Right lobe of liver (tissue), 6 donors: ENCODE measurements around the gene MSX1. TPM values are rescaled to one million over a fixed set of nuclear protein-coding genes. Genes with fewer than 3 reads are reported as not detected.

Experiments
- ATAC-seq, 4 donors: fragments of 200-7000 bp; cut with Tn5 transposase; one replicate each; pipeline ENCODE4 v1.9.1; 2020; ENCODE audit warnings: mild to moderate bottlenecking in 4 of 4, moderate library complexity in 4 of 4
- DNase-seq, 3 donors: peaks; one replicate each; pipeline ENCODE4 v3.0.0-alpha.2; 2020
- H3K27ac ChIP-seq, 3 donors: fragments of 200-600 bp; one replicate each; pipeline ENCODE4 v1.8.0; 2022
- H3K27me3 ChIP-seq, 2 donors: fragments of 200-600 bp; one replicate each; pipeline ENCODE4 v1.8.0; 2022
- H3K36me3 ChIP-seq, 4 donors: fragments of 200-600 bp; sonication (generic) in 1 of 4; one replicate each; pipeline versions ENCODE4 v1.5.1 to v1.8.0; 2017 to 2022; ENCODE audit warnings: control low read depth in 1 of 4
- H3K4me1 ChIP-seq, 4 donors: fragments of 200-600 bp; sonication (generic) in 1 of 4; one replicate each; pipeline versions ENCODE4 v1.5.1 to v1.8.0; 2017 to 2022; ENCODE audit warnings: control low read depth in 1 of 4
- H3K4me3 ChIP-seq, 3 donors: fragments of 200-600 bp; one replicate each; pipeline ENCODE4 v1.8.0; 2022
- H3K9me3 ChIP-seq, 4 donors: fragments of 200-600 bp; sonication (generic) in 1 of 4; one replicate each; pipeline versions ENCODE4 v1.5.1 to v1.8.0; 2017 to 2022; ENCODE audit warnings: control low read depth in 1 of 4
- CTCF ChIP-seq, 4 donors: fragments of 200-600 bp in 3 of 4; fragments of 450-650 bp in 1 of 4; IDR thresholded peaks; one replicate each; pipeline versions ENCODE4 v1.5.1 to v1.8.0; 2016 to 2022; ENCODE audit warnings: antibody characterized with exemption in 4 of 4, mild to moderate bottlenecking in 2 of 4
- POLR2A ChIP-seq: fragments of 450-650 bp; IDR thresholded peaks from one replicate; pipeline ENCODE4 v1.6.1; 2017; ENCODE audit warnings: antibody characterized with exemption, mild to moderate bottlenecking
- WGBS: methylation state at CpG from one replicate; pipeline ENCODE4 v1.1.6; 2018; ENCODE audit warnings: low coverage, low lambda C conversion rate; ENCODE audit not compliant: insufficient coverage; ENCODE audit errors: missing lambda C conversion rate; 5-methylcytosine and 5-hydroxymethylcytosine counted together
- intact Hi-C, 2 donors: fragments of 100-400 bp; cut with DNase I; formaldehyde crosslinking; loops; one replicate each; pipeline versions ENCODE4 v1.11.2 to v1.14.1; 2022
- total RNA-seq, 6 experiments: library from RNA; depleted of rRNA in 2 of 6; stranded (reverse); fragments of >200 nt in 2 of 6; fragmentation: NEBNext Ultra II Directional in 3 of 6; extraction: Animal tissue kit (Norgen Biotek cat#: 25700) in 3 of 6; gene quantifications; one replicate each; pipeline versions ENCODE4 v1.1.0 to v1.2.4, GENCODE V29; 2016 to 2023
- donor health status: DM: no; HTN: yes; CAD: no.
- donor health status: DM: no; HTN: no; CAD: no.
- donor health status: DM: no; HTN: no; CAD: no.
- donor health status: DM: no; HTN: yes; CAD: no.
- donor health status: DM: no; HTN: yes; CAD: no.

MSX1 gene
- total RNA-seq, 6 experiments from 2014 or later, result 0.15 to 0.62 (median 0.31) TPM

GRCh38 chr4:4887426-4887825, 28.0 kb downstream of the MSX1 start:
- Histone ChIP-seq H3K27me3 (no peaks in the 10 kb centered on the region), H3K4me3 (no peak overlapping the region), H3K4me1 (no peaks in the 10 kb centered on the region), H3K27ac (no peak overlapping the region), H3K9me3 (no peaks in the 10 kb centered on the region), H3K36me3 (no peaks in the 10 kb centered on the region)
- no peak for ATAC-seq
- no peak for TF ChIP-seq POLR2A
- TF ChIP-seq CTCF (IDR thresholded peaks at IDR 0.05), result no peak
- DNase-seq, result no peak
- 44% methylated on average over 4 of the region's 5 CpGs for WGBS
- intact Hi-C loops, result loop anchor here in 1 of 2 donors (10.0 kb wide), 1 partner anchor 403 kb away; no protein-coding TSS in a partner anchor

- Histone ChIP-seq H3K36me3 (no peaks in the 10 kb centered on the region), H3K27ac (no peak overlapping the region), H3K9me3 (no peaks in the 10 kb centered on the region), H3K4me1 (no peaks in the 10 kb centered on the region), H3K27me3 (no peaks in the 10 kb centered on the region), H3K4me3 (no peak overlapping the region)
- TF ChIP-seq POLR2A (no peak), CTCF (IDR thresholded peaks at IDR 0.05) (no peak)
- ATAC-seq, result no peak
- WGBS, result 50% methylated on average over 1 of the region's 5 CpGs
- intact Hi-C loops, result loop anchor here in 1 of 2 donors (10.0 kb wide), 1 partner anchor 404 kb away; no protein-coding TSS in a partner anchor
- no peak for DNase-seq
Measured at GRCh38 chr4:4888695-4889094, 29.2 kb downstream of the MSX1 start.

GRCh38 chr4:4889781-4890180, 30.3 kb downstream of the MSX1 start:
- DNase-seq, result no peak
- intact Hi-C loops, result loop anchor here in 1 of 2 donors (10.0 kb wide), 1 partner anchor 405 kb away; no protein-coding TSS in a partner anchor
- H3K4me1 ChIP-seq, result no peaks in the 10 kb centered on the region
- no peak for ATAC-seq
- H3K27ac ChIP-seq, result no peak overlapping the region
- H3K9me3 ChIP-seq, result no peaks in the 10 kb centered on the region
- WGBS, result 70% methylated on average over 7 of the region's 9 CpGs
- H3K27me3 ChIP-seq, result no peaks in the 10 kb centered on the region
- no peak for TF ChIP-seq CTCF (IDR thresholded peaks at IDR 0.05)
- TF ChIP-seq POLR2A, result no peak
- H3K4me3 ChIP-seq, result no peak overlapping the region
- H3K36me3 ChIP-seq, result no peaks in the 10 kb centered on the region

- H3K36me3 ChIP-seq, result no peaks in the 10 kb centered on the region
- no peak for DNase-seq
- no peak overlapping the region for H3K27ac ChIP-seq
- no peaks in the 10 kb centered on the region for H3K9me3 ChIP-seq
- ATAC-seq, result no peak
- intact Hi-C loops, result no loop called here
- no peak overlapping the region for H3K4me3 ChIP-seq
- no peaks in the 10 kb centered on the region for H3K27me3 ChIP-seq
- TF ChIP-seq CTCF (IDR thresholded peaks at IDR 0.05) (no peak), POLR2A (no peak)
- no peaks in the 10 kb centered on the region for H3K4me1 ChIP-seq
- 65% methylated on average over 7 of the region's 7 CpGs for WGBS
Measured at GRCh38 chr4:4890574-4891255, 31.2 kb downstream of the MSX1 start.
